ENCODE measurements around the gene ACOT4.

DNA sequence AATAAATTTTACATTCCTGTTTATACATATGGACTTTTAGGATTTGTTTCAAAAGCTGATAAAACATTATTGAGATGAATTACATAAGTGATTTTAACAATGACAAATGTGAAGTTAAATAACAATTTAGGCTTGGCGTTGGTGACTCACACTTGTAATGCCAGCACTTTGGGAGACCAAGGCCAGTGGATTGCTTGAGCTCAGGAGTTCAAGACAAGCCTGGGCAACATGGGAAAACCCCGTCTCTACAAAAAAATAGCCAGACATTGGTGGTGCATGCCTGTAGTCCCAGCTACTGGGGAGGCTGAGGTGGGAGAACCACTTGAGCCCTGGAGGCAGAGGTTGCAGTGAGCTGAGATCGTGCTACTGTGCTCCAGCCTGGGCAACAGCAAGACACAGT, 15.3 kb upstream of the ACOT4 start:
- TF ChIP-seq POLR2A (IDR thresholded peaks at IDR 0.05): no peak
- TF ChIP-seq, protein P1, sequence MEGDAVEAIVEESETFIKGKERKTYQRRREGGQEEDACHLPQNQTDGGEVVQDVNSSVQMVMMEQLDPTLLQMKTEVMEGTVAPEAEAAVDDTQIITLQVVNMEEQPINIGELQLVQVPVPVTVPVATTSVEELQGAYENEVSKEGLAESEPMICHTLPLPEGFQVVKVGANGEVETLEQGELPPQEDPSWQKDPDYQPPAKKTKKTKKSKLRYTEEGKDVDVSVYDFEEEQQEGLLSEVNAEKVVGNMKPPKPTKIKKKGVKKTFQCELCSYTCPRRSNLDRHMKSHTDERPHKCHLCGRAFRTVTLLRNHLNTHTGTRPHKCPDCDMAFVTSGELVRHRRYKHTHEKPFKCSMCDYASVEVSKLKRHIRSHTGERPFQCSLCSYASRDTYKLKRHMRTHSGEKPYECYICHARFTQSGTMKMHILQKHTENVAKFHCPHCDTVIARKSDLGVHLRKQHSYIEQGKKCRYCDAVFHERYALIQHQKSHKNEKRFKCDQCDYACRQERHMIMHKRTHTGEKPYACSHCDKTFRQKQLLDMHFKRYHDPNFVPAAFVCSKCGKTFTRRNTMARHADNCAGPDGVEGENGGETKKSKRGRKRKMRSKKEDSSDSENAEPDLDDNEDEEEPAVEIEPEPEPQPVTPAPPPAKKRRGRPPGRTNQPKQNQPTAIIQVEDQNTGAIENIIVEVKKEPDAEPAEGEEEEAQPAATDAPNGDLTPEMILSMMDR (IDR thresholded peaks at IDR 0.05): no peak

Measured in stomach (tissue), 4 donors.